HepG2 (cell line): ENCODE measurements around the gene PCDHGC5. TPM values are rescaled to one million over a fixed set of nuclear protein-coding genes. Genes with fewer than 3 reads are reported as not detected.

Experiments
- ATAC-seq: fragments of 200-7000 bp; cut with Tn5 transposase; 3 replicates; pipeline ENCODE4 v1.9.1; 2020; ENCODE audit warnings: mild to moderate bottlenecking, moderate library complexity
- BruUV-seq: library from RNA; stranded (reverse); fragments of 400-500 nt; replicated peaks from 2 replicates; lab custom pipeline; 2021; lab: Mats Ljungman, UMichigan
- CTCF ChIA-PET: fragments of 300-600 bp; formaldehyde crosslinking; extraction: SDS; loops from one replicate; lab custom pipeline; 2021; ENCODE audit warnings: low total read pairs, inconsistent platforms, low intra/inter-chr PET ratio; lab: Yijun Ruan, JAX
- POLR2A ChIA-PET: fragments of 350-600 bp; sonication (Branson Sonifier 250); formaldehyde crosslinking; loops from one replicate; lab custom pipeline; 2020; ENCODE audit warnings: antibody characterized with exemption, inconsistent platforms; lab: Yijun Ruan, JAX
- DNase-seq: peaks from one replicate; pipeline ENCODE4 v3.0.0-alpha.2; 2015; ENCODE audit warnings: low spot score
- FAIRE-seq: peaks from 3 replicates; lab custom pipeline; 2011; peaks lifted over from hg19 to GRCh38; lab: Jason Lieb, UNC
- H2AFZ ChIP-seq: one replicate; pipeline ENCODE4 v1.6.1; 2011; ENCODE audit warnings: low read length, inconsistent platforms
- H3K27ac ChIP-seq: fragments of 300-600 bp; 3 replicates; pipeline ENCODE4 v1.8.0; 2011; ENCODE audit warnings: mixed run types, mild to moderate bottlenecking, mixed read lengths, low read length, inconsistent platforms; ENCODE audit not compliant: insufficient read depth; ENCODE audit errors: extremely low read length
- H3K27me3 ChIP-seq, 2 experiments: fragments of 200-600 bp in 1 of 2; 2 replicates in 1 of 2; 3 replicates in 1 of 2; pipeline versions ENCODE4 v1.6.0 to v1.8.0; 2011; ENCODE audit warnings: low read length in 2 of 2, mild to moderate bottlenecking in 2 of 2, moderate library complexity in 2 of 2, inconsistent platforms in 1 of 2; ENCODE audit not compliant: insufficient read depth in 2 of 2, control insufficient read depth in 1 of 2
- H3K36me3 ChIP-seq, 2 experiments: fragments of 200-600 bp in 1 of 2; replicated peaks in 1 of 2; 2 replicates in 1 of 2; 3 replicates in 1 of 2; pipeline versions ENCODE4 v1.5.1 to v1.8.0; 2011; ENCODE audit warnings: low read length in 2 of 2, inconsistent platforms in 1 of 2; ENCODE audit not compliant: insufficient read depth in 2 of 2, control insufficient read depth in 1 of 2
- H3K4me1 ChIP-seq: 2 replicates; pipeline ENCODE4 v1.5.1; 2012; ENCODE audit warnings: low read length, inconsistent platforms; ENCODE audit not compliant: insufficient read depth
- H3K4me2 ChIP-seq: 2 replicates; pipeline ENCODE4 v1.6.0; 2011; ENCODE audit warnings: low read depth, low read length, inconsistent platforms
- H3K4me3 ChIP-seq, 3 experiments: fragments of 200-600 bp in 1 of 3; sonication (generic), shearing (Covaris generic) in 1 of 3; replicated peaks in 1 of 3; 2 replicates each; pipeline ENCODE4 v1.5.1; 2011 to 2016; ENCODE audit warnings: low read length in 3 of 3, inconsistent platforms in 2 of 3, low read depth in 2 of 3, mild to moderate bottlenecking in 2 of 3, control low read depth in 1 of 3, mixed read lengths in 1 of 3; ENCODE audit not compliant: insufficient read depth in 1 of 3
- H3K79me2 ChIP-seq: one replicate; pipeline ENCODE4 v1.6.1; 2011; ENCODE audit warnings: low read length, inconsistent platforms; ENCODE audit not compliant: insufficient read depth
- H3K9ac ChIP-seq: 2 replicates; pipeline ENCODE4 v1.6.0; 2011; ENCODE audit warnings: mild to moderate bottlenecking, low read depth, low read length, inconsistent platforms; ENCODE audit not compliant: insufficient read depth
- H3K9me3 ChIP-seq: 2 replicates; pipeline ENCODE4 v1.5.1; 2012; ENCODE audit warnings: mild to moderate bottlenecking, low read length
- H4K20me1 ChIP-seq: 2 replicates; pipeline ENCODE4 v1.6.0; 2011; ENCODE audit warnings: inconsistent platforms, mild to moderate bottlenecking, low read length, moderate library complexity; ENCODE audit not compliant: insufficient read depth
- ARID4A ChIP-seq: sonication (generic); formaldehyde crosslinking; IDR thresholded peaks from 2 replicates; pipeline ENCODE4 v1.5.0; 2020; ENCODE audit warnings: mild to moderate bottlenecking, missing genetic modification reagents, borderline replicate concordance
- HOMEZ ChIP-seq: IDR thresholded peaks from 2 replicates; pipeline ENCODE4 v1.6.1; 2016; ENCODE audit warnings: low read depth
- MED1 ChIP-seq: sonication (generic); formaldehyde crosslinking; IDR thresholded peaks from 2 replicates; pipeline ENCODE4 v1.4.0; 2020; ENCODE audit warnings: missing genetic modification reagents
- TFE3 ChIP-seq: IDR thresholded peaks from 2 replicates; pipeline ENCODE4 v1.6.1; 2016
- TRIM22 ChIP-seq: fragments of 450-650 bp; IDR thresholded peaks from 2 replicates; pipeline ENCODE4 v1.6.1; 2017
- ZNF124 ChIP-seq: sonication (generic); formaldehyde crosslinking; IDR thresholded peaks from 2 replicates; pipeline ENCODE4 v1.4.0; 2020; ENCODE audit warnings: missing genetic modification reagents
- ZNF275 ChIP-seq: sonication (generic); formaldehyde crosslinking; IDR thresholded peaks from 2 replicates; pipeline ENCODE4 v1.8.0; 2022; ENCODE audit warnings: missing genetic modification reagents, mild to moderate bottlenecking, inconsistent platforms, borderline replicate concordance
- ZNF460 ChIP-seq: sonication (generic); formaldehyde crosslinking; IDR thresholded peaks from 2 replicates; pipeline ENCODE4 v1.5.1; 2020; ENCODE audit warnings: missing genetic modification reagents, mild to moderate bottlenecking, borderline replicate concordance
- ZNF670 ChIP-seq: sonication (generic); formaldehyde crosslinking; IDR thresholded peaks from 2 replicates; pipeline ENCODE4 v1.8.0; 2022; ENCODE audit warnings: mild to moderate bottlenecking, missing genetic modification reagents, borderline replicate concordance
- ZNF704 ChIP-seq: sonication (generic); formaldehyde crosslinking; IDR thresholded peaks from 2 replicates; pipeline ENCODE4 v1.8.1; 2023; ENCODE audit warnings: mild to moderate bottlenecking, inconsistent platforms, moderate library complexity, missing genetic modification reagents, borderline replicate concordance
- WGBS: methylation state at CpG from one replicate; pipeline ENCODE4 v1.1.6; 2017; ENCODE audit warnings: low lambda C conversion rate; 5-methylcytosine and 5-hydroxymethylcytosine counted together
- in situ Hi-C: cut with HindIII; loops from 2 replicates; pipeline ENCODE4 v1.10.0; 2017; ENCODE audit warnings: low pct_unique_long_range_greater_than_20kb; ENCODE audit not compliant: extremely low pct_ligation_motif_present
- intact Hi-C: fragments of 100-400 bp; cut with micrococcal nuclease; formaldehyde crosslinking; loops from one replicate; pipeline ENCODE4 v1.10.0; 2022; ENCODE audit not compliant: unreplicated experiment
- polyA plus RNA-seq, 8 experiments: library from polyadenylated mRNA; depleted of rRNA in 3 of 8; stranded (reverse) in 7 of 8; unstranded in 1 of 8; fragments of >200 nt; fragmentation: Illumina TruSeq in 4 of 8; extraction: Trizol in 4 of 8; gene quantifications; 2 replicates each; pipeline versions ENCODE4 v1.2.1 to v1.2.3, GENCODE V29; 2011 to 2016; ENCODE audit warnings: low read depth in 4 of 8, missing spikeins in 1 of 8, mixed read lengths in 1 of 8; ENCODE audit not compliant: insufficient read depth in 1 of 8
- total RNA-seq, 5 experiments: library from RNA; depleted of rRNA; stranded (reverse); fragments of >200 nt; fragmentation: Illumina TruSeq; extraction: Trizol; gene quantifications; 2 replicates each; pipeline ENCODE4 v1.2.3, GENCODE V29; 2016; ENCODE audit warnings: low read depth in 1 of 5

The PCDHGC5 gene
- total and polyA plus RNA-seq, 2 of the 13 experiments (the other 11 are each of a cell fraction or from before 2014, with no cell fraction given): 0.03 TPM; not detected in 1

- TF ChIP-seq ZNF275 (CRISPR knock-in tag) (no peak), ZNF460 (no peak), MED1 (CRISPR knock-in tag) (no peak)
These were observed 33.4 kb downstream of the PCDHGC5 start (continued) for GRCh38 chr5:141522301-141522700.

- no peak overlapping the region for H3K9ac ChIP-seq
- peaks cover 5% of the 10 kb centered on the region; the same call in 1 of the 2 replicates for H4K20me1 ChIP-seq
- intact Hi-C loops (loop anchor here (5.0 to 10.0 kb wide), 2 partner anchors 169 to 302 kb away; partner anchors contain the start of genes PCDHB14, PCDHGA4, PCDHGB1 and PCDHGB2), in situ Hi-C loops (loop anchor here (5.0 to 10.0 kb wide), 2 partner anchors 107 to 169 kb away; partner anchors contain the start of genes PCDHGA4, PCDHGB1, PCDHGB2 and PCDHGB7)
- DNase-seq: no peak
- FAIRE-seq: no peak
- 97% methylated on average over 8 of the region's 8 CpGs for WGBS
- H3K27me3 ChIP-seq: no peaks in the 10 kb centered on the region
- peaks cover 34 to 80% of the 10 kb centered on the region in 2 experiments for H3K36me3 ChIP-seq
- no peak for ATAC-seq
- H2AFZ ChIP-seq: no peak overlapping the region
- no peak overlapping the region for H3K4me3 ChIP-seq
- no peaks in the 10 kb centered on the region for H3K79me2 ChIP-seq
- BruUV-seq: no TSS peak
- POLR2A ChIA-PET: interaction anchor here (0.7 kb wide), 1 partner anchor 203 kb away, joined by 3 read pairs; the partner anchor contains the start of gene TAF7
- CTCF ChIA-PET: interaction anchor here (1.2 to 2.2 kb wide), 11 partner anchors 12 to 301 kb away, joined by 3 to 13 read pairs (median 6); partner anchors contain the start of genes PCDHB14, PCDHGA1, PCDHGA10 and PCDHGA11
- peak overlapping the region; percentile 34 for H3K27ac ChIP-seq
- H3K9me3 ChIP-seq: no peaks in the 10 kb centered on the region
- H3K4me2 ChIP-seq: no peak overlapping the region
- H3K4me1 ChIP-seq: peaks cover 50% of the 10 kb centered on the region
- TF ChIP-seq ZNF704 (CRISPR knock-in tag) (no peak), TFE3 (CRISPR knock-in tag) (no peak), ARID4A (CRISPR knock-in tag) (no peak), TRIM22 (no peak), HOMEZ (CRISPR knock-in tag) (no peak), ZNF124 (CRISPR knock-in tag) (no peak), ZNF670 (CRISPR knock-in tag) (no peak)
These were observed 35.1 kb downstream of the PCDHGC5 start for GRCh38 chr5:141523991-141524390.
